ENCODE results near the gene MRC1.
"Not testable (repeated sequence)": the region's sequence is repeated elsewhere in the genome, so short reads cannot be mapped to it uniquely, and the experiment has no call there.

MRC1 gene

GRCh38 chr10:17907641-17908040, 98.5 kb downstream of the MRC1 start:
- ATAC-seq, result no peak

GRCh38 chr10:17910125-17910789, 101.1 kb downstream of the MRC1 start:
- peak; percentile 7 for DNase-seq
- ATAC-seq, result no peak

More at GRCh38 chr10:17907641-17908040, 98.5 kb downstream of the MRC1 start:
- no peak for DNase-seq

GRCh38 chr10:17912754-17913153, 103.6 kb downstream of the MRC1 start:
- no peak for DNase-seq
- no peak for ATAC-seq

GRCh38 chr10:17913604-17914003, 104.5 kb downstream of the MRC1 start:
- ATAC-seq (no peak), DNase-seq (no peak)

- ATAC-seq (peak; percentile 9), DNase-seq (no peak)
Measured at GRCh38 chr10:17914169-17915045, 105.3 kb downstream of the MRC1 start.

- no peak for ATAC-seq
Measured at GRCh38 chr10:17915181-17915580, 106.0 kb downstream of the MRC1 start.

GRCh38 chr10:17918187-17918903, 109.2 kb downstream of the MRC1 start:
- DNase-seq (no peak), ATAC-seq (no peak)

More at GRCh38 chr10:17915181-17915580, 106.0 kb downstream of the MRC1 start:
- no peak for DNase-seq

GRCh38 chr10:17921378-17921777, 112.2 kb downstream of the MRC1 start:
- DNase-seq, result no peak
- ATAC-seq, result no peak

GRCh38 chr10:17923728-17924127, 114.6 kb downstream of the MRC1 start:
- ATAC-seq (no peak), DNase-seq (no peak)

GRCh38 chr10:17943033-17943745, 134.0 kb downstream of the MRC1 start:
- no peak for DNase-seq
- no peak for ATAC-seq

- ATAC-seq, DNase-seq: not testable (repeated sequence)
Measured at GRCh38 chr10:17950269-17950668, 141.1 kb downstream of the MRC1 start.

- DNase-seq, result no peak
- ATAC-seq, result no peak
Measured at GRCh38 chr10:17950726-17951125, 141.6 kb downstream of the MRC1 start.

- ATAC-seq (no peak), DNase-seq (no peak)
Measured at GRCh38 chr10:17951868-17952371, 142.8 kb downstream of the MRC1 start, which contains the start of gene SLC39A12. Gene SLC39A12, plus strand, starts transcription at chr10:17951918. Its CDS starts 1,359 bp downstream, at chr10:17953277.

GRCh38 chr10:17954372-17954771, 145.2 kb downstream of the MRC1 start:
- not testable (repeated sequence) for DNase-seq, ATAC-seq

- no peak for ATAC-seq
- DNase-seq, result no peak
Measured at GRCh38 chr10:17954861-17955260, 145.7 kb downstream of the MRC1 start.

- ATAC-seq, result no peak
- DNase-seq, result no peak
Measured at GRCh38 chr10:17958049-17958448, 148.9 kb downstream of the MRC1 start.

GRCh38 chr10:17959870-17960269, 150.7 kb downstream of the MRC1 start:
- ATAC-seq (no peak), DNase-seq (no peak)
